ENCODE data around the gene AXDND1. TPM values are rescaled to one million over a fixed set of nuclear protein-coding genes. Genes with fewer than 3 reads are reported as not detected.

Gene AXDND1
- total and polyA plus RNA-seq, 2 of the 8 experiments (the other 6 are each of a cell fraction or from before 2014, with no cell fraction given): 0.61 TPM; not detected in 1

GRCh38 chr1:179509384-179509783 lies 143.6 kb downstream of the AXDND1 start:
- no peak overlapping the region; the same call in 1 of the 2 replicates for H2AFZ ChIP-seq (ENCODE audit: low read length)
- H3K27me3 ChIP-seq (replicated peaks in 1 of 4; ENCODE audit: control insufficient read depth in 3 of 4, extremely low read depth in 1 of 4, insufficient read depth in 3 of 4, low read length in 3 of 4): peaks cover 0 to 1% (median 0%) of the 10 kb centered on the region in 4 experiments; a peak in 1 of 7 replicates
- ChIA-PET CTCF (ENCODE audit: partially characterized antibody) (no interaction called here), POLR2A (ENCODE audit: partially characterized antibody) (no interaction called here)
- no peak overlapping the region for H2AK5ac ChIP-seq (ENCODE audit: low read depth, low read length)
- 78% methylated on average over 4 of the region's 4 CpGs; no CpG with 5 or more reads in 1 of the 2 experiments for WGBS, 2 experiments (ENCODE audit: extremely low coverage in 1 of 2, insufficient coverage in 1 of 2, insufficient read length in 1 of 2, insufficient replicate concordance in 2 of 2, low coverage in 1 of 2, low lambda C conversion rate in 2 of 2, missing lambda C conversion rate in 1 of 2)
- H2BK5ac ChIP-seq (ENCODE audit: low read depth, low read length): no peak overlapping the region
- no peak overlapping the region for H3K4ac ChIP-seq (replicated peaks; ENCODE audit: insufficient read length, low read depth, low read length)
- DNase-seq (ENCODE audit: low read depth in 1 of 2, low spot score in 2 of 2) (no peak), FAIRE-seq (no peak)
- no peak overlapping the region for H4K8ac ChIP-seq (ENCODE audit: extremely low read depth, insufficient read depth, low read length)
- no peak overlapping the region for H3K18ac ChIP-seq (ENCODE audit: extremely low read depth, low read length)
- H4K20me1 ChIP-seq (replicated peaks in 1 of 2; ENCODE audit: control insufficient read depth in 1 of 2, insufficient read depth in 2 of 2, low read length in 2 of 2): no peaks in the 10 kb centered on the region
- no peak overlapping the region for H3K4me2 ChIP-seq (ENCODE audit: insufficient read depth in 1 of 2, low read depth in 2 of 2, low read length in 2 of 2)
- no peaks in the 10 kb centered on the region for H3K4me1 ChIP-seq (replicated peaks in 1 of 4; ENCODE audit: control insufficient read depth in 3 of 4, insufficient read depth in 4 of 4, low read length in 3 of 4)
- no peak overlapping the region for H2BK120ac ChIP-seq (replicated peaks; ENCODE audit: low read depth, low read length)
- H3K36me3 ChIP-seq (ENCODE audit: control insufficient read depth in 2 of 4, insufficient read depth in 4 of 4, low read length in 3 of 4): no peaks in the 10 kb centered on the region
- H3K79me1 ChIP-seq (ENCODE audit: low read depth, low read length): no peaks in the 10 kb centered on the region
- H3K23ac ChIP-seq (ENCODE audit: insufficient read length): no peak overlapping the region
- H4K91ac ChIP-seq (replicated peaks; ENCODE audit: insufficient read length, low read length): no peak overlapping the region
- no peak overlapping the region for H2BK20ac ChIP-seq (ENCODE audit: low read length)
- H3K14ac ChIP-seq (ENCODE audit: insufficient read length): no peak overlapping the region
- no peak overlapping the region for H2BK15ac ChIP-seq (ENCODE audit: low read length)
- H3K23me2 ChIP-seq (ENCODE audit: low read depth, low read length): no peaks in the 10 kb centered on the region
- no peak overlapping the region for H2BK12ac ChIP-seq (ENCODE audit: low read depth, low read length)
- no peak overlapping the region for H3K56ac ChIP-seq (replicated peaks; ENCODE audit: insufficient read length, low read depth, low read length)
- no peak overlapping the region for H4K5ac ChIP-seq (ENCODE audit: insufficient read length, low read depth, low read length)
- no peaks in the 10 kb centered on the region for H3K9me3 ChIP-seq (ENCODE audit: insufficient read depth in 2 of 2, low read depth in 1 of 2, low read length in 1 of 2)
- H3K79me2 ChIP-seq (ENCODE audit: control insufficient read depth in 1 of 2, insufficient read depth in 2 of 2, low read length in 2 of 2): no peaks in the 10 kb centered on the region
- no peak overlapping the region for H3K9ac ChIP-seq (replicated peaks in 1 of 4; ENCODE audit: extremely low read depth in 1 of 4, low read depth in 3 of 4, low read length in 3 of 4)
- no peak for TF ChIP-seq MAX (IDR thresholded peaks at IDR 0.05)
- TF ChIP-seq POU5F1 (IDR thresholded peaks at IDR 0.05; ENCODE audit: low read depth, low read length): no peak
- TF ChIP-seq SRF (IDR thresholded peaks at IDR 0.05; ENCODE audit: low read depth, low read length): no peak
- no peak for TF ChIP-seq GTF2F1 (IDR thresholded peaks at IDR 0.05; ENCODE audit: borderline replicate concordance, low read depth, low read length)
- no peak for TF ChIP-seq POLR2A (IDR thresholded peaks at IDR 0.05; ENCODE audit: control extremely low read depth in 1 of 2, low read depth in 2 of 2, low read length in 2 of 2)
- H3K27ac ChIP-seq (ENCODE audit: low read depth, low read length): no peak overlapping the region
- no peak overlapping the region for H3K4me3 ChIP-seq (ENCODE audit: extremely low read depth in 1 of 4, insufficient read depth in 2 of 4, low read depth in 3 of 4, low read length in 4 of 4)
